DOHH2 (cell line): ENCODE results near the gene CAMK1G.

Experiments
- H3F3A ChIP-seq: fragments of 200-600 bp; sonication (generic), shearing (Covaris generic); 2 replicates; pipeline ENCODE4 v1.6.0; 2016; ENCODE audit warnings: antibody characterized with exemption, mild to moderate bottlenecking; ENCODE audit not compliant: control insufficient read depth, insufficient read depth
- H3K27ac ChIP-seq: fragments of 200-600 bp; sonication (generic); 2 replicates; pipeline ENCODE4 v1.5.1; 2014; ENCODE audit warnings: low read depth, mild to moderate bottlenecking, low read length, moderate library complexity
- H3K27me3 ChIP-seq: fragments of 200-600 bp; sonication (generic); 2 replicates; pipeline ENCODE4 v1.6.1; 2014; ENCODE audit warnings: mild to moderate bottlenecking, low read length, mixed read lengths; ENCODE audit not compliant: control insufficient read depth
- H3K36me3 ChIP-seq: fragments of 200-600 bp; sonication (generic); 2 replicates; pipeline ENCODE4 v1.6.1; 2014; ENCODE audit warnings: mild to moderate bottlenecking, low read length, moderate library complexity, mixed read lengths; ENCODE audit not compliant: control insufficient read depth
- H3K4me1 ChIP-seq: fragments of 200-600 bp; sonication (generic); 2 replicates; pipeline ENCODE4 v1.6.1; 2014; ENCODE audit warnings: mild to moderate bottlenecking, low read length, mixed read lengths; ENCODE audit not compliant: control insufficient read depth
- H3K4me2 ChIP-seq: fragments of 200-600 bp; sonication (generic); 2 replicates; pipeline ENCODE4 v1.6.0; 2014; ENCODE audit warnings: mild to moderate bottlenecking, low read length, moderate library complexity
- H3K4me3 ChIP-seq: fragments of 200-600 bp; sonication (generic); 2 replicates; pipeline ENCODE4 v1.5.1; 2014; ENCODE audit warnings: mild to moderate bottlenecking, low read length, mixed read lengths
- H3K79me2 ChIP-seq: fragments of 200-600 bp; sonication (generic); 2 replicates; pipeline ENCODE4 v1.6.1; 2014; ENCODE audit warnings: mild to moderate bottlenecking, low read length, mixed read lengths; ENCODE audit not compliant: control insufficient read depth
- H3K9me2 ChIP-seq: fragments of 200-600 bp; sonication (generic); replicated peaks from 2 replicates; pipeline ENCODE4 v1.6.1; 2014; ENCODE audit warnings: mild to moderate bottlenecking, low read length, mixed read lengths; ENCODE audit not compliant: control insufficient read depth
- H3K9me3 ChIP-seq: fragments of 200-600 bp; sonication (generic); 2 replicates; pipeline ENCODE4 v1.6.1; 2014; ENCODE audit warnings: antibody characterized with exemption, low read length, mixed read lengths; ENCODE audit not compliant: control insufficient read depth, insufficient read depth
- H4K20me1 ChIP-seq: fragments of 200-600 bp; sonication (generic); 2 replicates; pipeline ENCODE4 v1.6.0; 2014; ENCODE audit warnings: low read depth, mild to moderate bottlenecking, antibody characterized with exemption, low read length, moderate library complexity; ENCODE audit not compliant: control insufficient read depth, insufficient read depth
- CTCF ChIP-seq: fragments of 200-600 bp; sonication (generic); IDR thresholded peaks from one replicate; pipeline ENCODE4 v1.5.1; 2014; ENCODE audit warnings: antibody characterized with exemption, mild to moderate bottlenecking, low read depth, low read length; ENCODE audit not compliant: poor library complexity, severe bottlenecking
- EZH2phosphoT487 ChIP-seq: fragments of 200-600 bp; sonication (generic); IDR thresholded peaks from 2 replicates; pipeline ENCODE4 v1.6.1; 2017; ENCODE audit warnings: borderline replicate concordance, mild to moderate bottlenecking, antibody characterized with exemption, low read length, moderate library complexity, mixed read lengths

CAMK1G gene

GRCh38 chr1:209657140-209657879, 73.8 kb downstream of the CAMK1G start:
- H3K4me2 ChIP-seq: no peak overlapping the region
- H3K9me3 ChIP-seq: no peaks in the 10 kb centered on the region
- no peaks in the 10 kb centered on the region for H3K36me3 ChIP-seq
- H3K9me2 ChIP-seq: no peaks in the 10 kb centered on the region
- H3K27ac ChIP-seq: no peak overlapping the region
- H3K27me3 ChIP-seq: no peaks in the 10 kb centered on the region
- H3K4me1 ChIP-seq: peaks cover 4% of the 10 kb centered on the region; the same call in 1 of the 2 replicates
- no peaks in the 10 kb centered on the region for H3F3A ChIP-seq
- TF ChIP-seq CTCF (no peak), EZH2phosphoT487 (no peak)
- H3K4me3 ChIP-seq: no peak overlapping the region
- no peaks in the 10 kb centered on the region for H4K20me1 ChIP-seq
- H3K79me2 ChIP-seq: no peaks in the 10 kb centered on the region

- Histone ChIP-seq H3K79me2 (no peaks in the 10 kb centered on the region), H3K4me1 (peaks cover 4% of the 10 kb centered on the region; the same call in 1 of the 2 replicates), H3K9me3 (no peaks in the 10 kb centered on the region), H3K9me2 (no peaks in the 10 kb centered on the region), H3K27ac (no peak overlapping the region), H3K4me3 (no peak overlapping the region), H4K20me1 (no peaks in the 10 kb centered on the region), H3K36me3 (no peaks in the 10 kb centered on the region), H3K27me3 (no peaks in the 10 kb centered on the region), H3K4me2 (no peak overlapping the region), H3F3A (no peaks in the 10 kb centered on the region)
- TF ChIP-seq CTCF (no peak), EZH2phosphoT487 (no peak)
Measured at GRCh38 chr1:209657918-209658317, 74.4 kb downstream of the CAMK1G start.

GRCh38 chr1:209659909-209660308, 76.4 kb downstream of the CAMK1G start:
- Histone ChIP-seq H3K27ac (no peak overlapping the region), H3F3A (no peaks in the 10 kb centered on the region), H3K79me2 (no peaks in the 10 kb centered on the region), H3K9me3 (no peaks in the 10 kb centered on the region), H3K27me3 (no peaks in the 10 kb centered on the region), H3K36me3 (no peaks in the 10 kb centered on the region), H3K4me3 (no peak overlapping the region), H3K9me2 (no peaks in the 10 kb centered on the region), H4K20me1 (no peaks in the 10 kb centered on the region), H3K4me1 (peaks cover 4% of the 10 kb centered on the region; the same call in 1 of the 2 replicates), H3K4me2 (no peak overlapping the region)
- TF ChIP-seq CTCF (no peak), EZH2phosphoT487 (no peak)
